IPS DF 4.7 (cell line): ENCODE data around the gene WBP1L.
"Not testable (repeated sequence)": the region's sequence is repeated elsewhere in the genome, so short reads cannot be mapped to it uniquely, and the experiment has no call there.

Experiments
- DNase-seq: peaks from one replicate; pipeline ENCODE4 v3.0.0-alpha.2; 2013; ENCODE audit warnings: low spot score; ENCODE audit errors: extremely low read depth

WBP1L gene

GRCh38 chr10:102834143-102834542, 90.4 kb downstream of the WBP1L start:
- no peak for DNase-seq

- DNase-seq, result peak; percentile 84
These were observed 91.3 kb downstream of the WBP1L start for GRCh38 chr10:102835007-102835482.

GRCh38 chr10:102837230-102837721, 93.5 kb downstream of the WBP1L start, which contains the start of gene CYP17A1:
Gene CYP17A1, minus strand, starts transcription at chr10:102837413. Its CDS starts 52 bp downstream, at chr10:102837361.
- no peak for DNase-seq

DNA sequence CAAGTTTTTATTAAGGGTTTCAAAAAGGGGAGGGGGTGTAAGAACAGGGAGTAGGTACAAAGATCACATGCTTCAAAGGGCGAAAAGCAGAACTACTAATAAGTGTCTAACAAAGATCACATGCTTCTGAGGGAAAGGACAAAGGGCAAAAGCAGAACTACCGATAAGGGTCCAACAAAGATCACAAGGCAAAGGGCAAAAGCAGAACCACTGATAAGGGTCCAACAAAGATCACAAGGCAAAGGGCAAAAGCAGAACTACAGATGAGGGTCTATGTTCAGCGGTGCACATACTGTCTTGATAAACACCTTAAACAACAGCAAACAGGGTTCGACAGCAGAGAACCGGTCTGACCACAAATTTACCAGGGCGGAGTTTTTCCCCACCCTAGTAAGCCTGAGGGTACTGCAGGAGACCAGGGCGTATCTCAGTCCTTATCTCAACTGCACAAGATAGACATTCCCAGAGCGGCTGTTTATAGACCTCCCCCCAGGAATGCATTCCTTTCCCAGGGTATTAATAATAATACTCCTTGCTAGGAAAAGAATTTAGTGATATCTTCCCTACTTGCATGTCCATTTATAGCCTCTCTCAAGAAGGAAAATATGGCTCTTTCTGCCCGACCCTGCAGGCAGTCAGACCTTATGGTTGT, 94.7 kb downstream of the WBP1L start:
- not testable (repeated sequence) for DNase-seq

GRCh38 chr10:102841827-102842345, 98.1 kb downstream of the WBP1L start:
- DNase-seq, result no peak

DNA sequence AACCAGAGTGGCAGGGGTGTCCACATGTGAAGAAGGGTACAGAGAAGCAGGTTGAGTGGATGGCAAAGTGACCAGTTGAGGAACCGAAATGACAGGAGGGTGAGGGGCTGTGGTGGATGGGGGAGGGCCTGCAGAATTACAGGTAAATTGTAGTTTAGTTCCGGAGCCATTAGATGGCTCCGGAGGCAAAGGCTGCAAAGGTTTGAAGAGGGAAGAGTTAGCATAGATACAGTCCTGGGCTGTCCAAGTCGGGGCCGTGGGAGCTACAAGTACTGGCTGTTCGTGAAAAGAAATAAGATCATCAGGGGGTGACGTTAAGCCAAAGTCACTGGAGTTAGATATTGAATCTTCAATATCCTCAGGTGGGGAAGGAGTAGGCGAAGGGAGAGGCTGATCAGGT, 99.4 kb downstream of the WBP1L start:
- not testable (repeated sequence) for DNase-seq

GRCh38 chr10:102844190-102844776, 100.5 kb downstream of the WBP1L start:
- DNase-seq, result not testable (repeated sequence)

DNA sequence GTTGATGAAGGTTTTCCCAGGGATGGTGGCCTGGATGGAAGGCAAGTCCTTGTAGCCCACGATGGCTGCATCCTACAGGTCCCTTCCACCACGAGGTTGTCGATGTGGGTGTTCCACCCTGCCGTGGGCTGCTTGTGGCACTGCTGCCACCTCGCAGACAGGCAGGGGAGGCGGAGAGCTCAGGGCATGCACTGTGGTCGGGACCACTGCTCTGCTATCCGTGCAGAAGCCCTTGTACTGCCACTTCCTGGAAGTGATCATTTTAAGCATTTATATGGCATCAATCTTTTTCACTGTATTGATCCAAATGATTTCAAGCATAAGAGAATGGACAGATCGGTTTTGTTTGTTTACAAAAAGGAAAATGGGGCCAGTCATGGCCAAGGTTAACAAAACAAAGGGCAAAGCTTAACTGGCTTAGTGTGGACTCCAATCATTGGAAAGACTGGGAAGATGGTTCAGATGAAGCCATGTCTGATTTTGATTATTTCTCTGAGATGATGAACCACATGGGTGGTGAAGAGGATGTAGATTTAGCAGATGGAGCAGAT, 101.7 kb downstream of the WBP1L start:
- no peak for DNase-seq

- DNase-seq, result no peak
These were observed 106.3 kb downstream of the WBP1L start for GRCh38 chr10:102850025-102850518.

DNA sequence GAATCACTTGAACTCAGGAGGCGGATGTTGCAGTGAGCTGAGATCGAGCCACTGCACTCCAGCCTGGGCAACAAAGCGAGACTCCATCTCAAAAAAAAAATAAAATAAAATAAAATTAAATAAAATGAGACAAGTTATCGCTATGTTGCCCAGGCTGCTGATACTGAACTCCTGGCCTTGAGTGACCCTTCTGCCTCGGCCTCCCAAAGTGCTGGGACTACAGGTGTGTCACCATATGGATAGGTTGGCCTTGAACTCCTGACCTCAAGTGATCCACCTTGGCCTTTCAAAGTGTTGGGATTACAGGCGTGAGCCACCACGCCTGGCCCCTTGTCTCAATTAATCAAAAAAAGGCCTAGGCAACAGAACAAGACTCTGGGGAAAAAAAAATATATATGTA, 109.5 kb downstream of the WBP1L start:
- DNase-seq, result not testable (repeated sequence)

- DNase-seq, result not testable (repeated sequence)
These were observed 112.1 kb downstream of the WBP1L start for GRCh38 chr10:102855731-102856436.

GRCh38 chr10:102856758-102857424, 113.1 kb downstream of the WBP1L start:
- DNase-seq, result no peak

DNA sequence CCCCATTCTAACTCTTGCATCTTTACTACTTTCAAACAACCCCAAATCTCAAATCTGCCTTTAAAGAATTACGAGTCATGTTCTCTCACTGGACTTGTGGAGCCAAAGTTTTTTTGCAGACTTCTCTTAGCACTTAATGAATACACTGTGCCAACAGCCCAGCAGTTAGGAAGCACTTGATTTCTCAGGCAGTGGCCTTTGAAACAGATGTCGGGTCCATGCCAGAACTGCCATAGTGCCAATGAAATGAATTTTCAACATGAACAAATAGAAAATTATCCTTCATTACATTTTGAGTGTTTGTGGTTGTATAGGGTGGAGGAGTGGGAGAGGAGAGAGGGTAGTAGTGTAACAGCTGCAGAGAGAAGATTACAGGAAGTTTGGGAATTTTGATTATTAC, 116.2 kb downstream of the WBP1L start:
- DNase-seq, result no peak

- DNase-seq, result no peak
These were observed 119.9 kb downstream of the WBP1L start for GRCh38 chr10:102863660-102864059.

DNA sequence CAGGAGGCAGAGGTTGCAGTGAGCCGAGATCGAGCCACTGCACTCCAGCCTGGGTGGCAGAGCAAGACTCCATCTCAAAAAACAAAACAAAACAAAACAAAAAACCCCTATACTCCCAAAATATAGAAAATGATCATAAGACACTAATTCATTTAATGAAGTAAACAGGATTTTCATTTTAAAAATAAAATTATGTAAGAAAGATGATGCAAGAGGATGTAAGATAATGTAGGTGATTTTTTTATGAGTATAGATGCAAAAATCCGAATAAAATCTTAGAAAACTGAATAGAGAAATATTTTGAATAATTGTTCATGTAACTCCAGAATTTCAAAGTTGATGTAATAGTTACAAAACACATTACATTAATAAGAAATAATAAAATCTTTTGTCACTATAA, 121.9 kb downstream of the WBP1L start:
- no peak for DNase-seq
